GM21528 (cell line): ENCODE data around the gene KRTAP3-3.
"Not testable (repeated sequence)": the region's sequence is repeated elsewhere in the genome, so short reads cannot be mapped to it uniquely, and the experiment has no call there.

Experiments
- ATAC-seq: cut with Tn5 transposase; IDR thresholded peaks from one replicate; pipeline ENCODE4 v1.9.1; 2021; ENCODE audit warnings: mild to moderate bottlenecking, moderate library complexity; ENCODE audit not compliant: unreplicated experiment, low FRiP score

The KRTAP3-3 gene

DNA sequence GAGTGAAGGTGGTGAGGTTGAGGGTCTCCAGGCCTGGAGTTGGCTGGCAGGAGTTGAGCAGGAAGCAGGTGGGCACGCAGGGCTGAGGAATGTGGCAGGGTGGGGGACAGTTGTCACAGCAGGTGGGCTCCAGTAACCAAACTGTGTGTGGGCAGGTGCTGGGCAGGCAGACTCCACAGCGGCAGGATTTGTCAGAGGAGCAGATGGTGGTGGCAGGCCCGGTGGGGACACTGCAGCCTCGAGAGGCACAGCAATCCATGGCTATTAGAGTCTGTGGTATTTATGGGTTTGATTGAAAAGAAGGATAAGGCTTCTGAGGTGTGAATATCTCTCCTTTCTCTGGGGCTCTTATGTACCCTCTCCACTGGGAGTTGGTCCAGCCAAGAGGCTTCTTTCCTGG, at the start of gene KRTAP3-3:
Gene KRTAP3-3 (minus strand): TSS at position 326 of the 400 bp plus-strand sequence. CDS start 67 bp downstream, at position 259.
- ATAC-seq, result no peak

DNA sequence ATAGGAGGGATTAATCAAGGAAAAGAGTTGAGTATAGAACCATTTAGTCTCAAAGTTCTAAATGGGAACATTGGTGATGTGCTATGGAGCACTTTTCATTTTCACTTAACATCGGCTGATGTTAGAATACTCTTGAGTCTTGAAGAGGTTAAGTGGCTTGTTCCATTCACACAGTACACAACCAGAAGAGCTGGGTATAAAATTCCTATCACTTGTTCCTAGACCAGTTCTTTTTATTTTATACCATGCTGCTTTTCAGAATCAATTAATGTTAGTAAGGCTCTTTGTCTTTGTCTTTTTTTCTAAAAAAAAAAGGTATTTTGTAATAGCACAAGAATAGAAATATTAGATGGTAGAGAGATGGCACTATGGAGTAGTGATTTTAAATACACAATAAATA, 49.0 kb upstream of the KRTAP3-3 start:
- no peak for ATAC-seq

DNA sequence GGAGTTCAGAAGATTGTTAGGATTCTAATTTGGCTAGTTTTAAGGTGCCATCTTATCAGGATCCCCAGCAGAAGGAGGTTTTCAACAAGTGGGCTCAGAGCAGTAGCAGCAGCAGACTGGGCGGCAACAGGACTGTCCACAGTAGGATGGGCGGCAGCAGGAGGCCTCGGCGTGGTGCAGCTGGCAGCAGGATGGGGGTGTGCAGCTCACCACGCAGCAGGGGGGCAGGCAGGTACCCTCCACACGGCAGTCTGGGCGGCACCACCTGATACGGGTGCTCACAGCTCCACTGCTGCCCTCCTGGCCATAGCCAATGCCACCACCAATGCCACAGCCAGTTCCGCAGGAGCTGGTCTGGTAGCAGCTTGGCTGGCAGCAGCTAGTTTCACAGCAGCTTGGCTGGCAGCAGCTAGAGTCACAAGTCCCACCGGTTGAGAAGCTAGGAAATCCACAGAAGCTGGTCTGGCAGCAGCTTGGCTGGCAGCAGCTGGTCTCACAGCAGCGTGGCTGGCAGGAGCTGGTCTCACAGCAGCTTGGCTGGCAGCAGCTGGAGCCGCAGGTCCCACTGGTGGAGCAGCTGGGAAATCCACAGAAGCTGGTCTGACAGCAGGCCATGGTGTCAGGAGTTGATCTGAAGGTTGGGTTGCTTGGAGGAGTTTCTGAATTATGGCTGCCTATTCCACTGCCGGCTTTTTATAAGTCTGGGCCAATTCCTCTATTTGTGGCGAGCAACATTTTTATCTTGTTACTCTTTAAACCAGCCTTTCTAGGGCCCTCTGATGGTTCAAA, 47.0 kb upstream of the KRTAP3-3 start, which contains the start of gene KRTAP1-1:
Gene KRTAP1-1 (minus strand): TSS at position 668 of the 789 bp plus-strand sequence. CDS start 53 bp downstream, at position 615.
- not testable (repeated sequence) for ATAC-seq

DNA sequence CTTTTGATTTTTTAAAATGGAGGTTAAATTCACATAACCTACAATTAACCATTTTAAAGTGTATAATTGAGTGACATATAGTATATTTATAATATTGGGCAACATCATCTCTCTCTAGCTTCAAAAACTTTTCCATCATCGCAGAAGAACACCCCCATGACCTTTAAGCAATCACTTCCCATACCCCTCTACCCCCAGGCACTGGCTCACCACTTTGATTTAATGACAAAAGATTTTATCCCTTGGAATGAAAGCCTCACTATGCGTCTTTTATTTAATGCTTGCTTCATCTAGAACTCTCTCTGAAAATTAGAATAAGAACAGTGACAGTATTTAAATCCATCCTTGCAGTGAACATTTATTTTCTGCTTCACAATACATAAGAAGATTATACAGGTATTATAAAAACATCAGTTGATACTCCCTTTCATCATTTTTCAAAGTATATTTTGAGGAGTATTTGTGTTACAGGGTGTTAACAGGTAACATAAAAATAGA, 43.9 kb upstream of the KRTAP3-3 start:
- no peak for ATAC-seq

DNA sequence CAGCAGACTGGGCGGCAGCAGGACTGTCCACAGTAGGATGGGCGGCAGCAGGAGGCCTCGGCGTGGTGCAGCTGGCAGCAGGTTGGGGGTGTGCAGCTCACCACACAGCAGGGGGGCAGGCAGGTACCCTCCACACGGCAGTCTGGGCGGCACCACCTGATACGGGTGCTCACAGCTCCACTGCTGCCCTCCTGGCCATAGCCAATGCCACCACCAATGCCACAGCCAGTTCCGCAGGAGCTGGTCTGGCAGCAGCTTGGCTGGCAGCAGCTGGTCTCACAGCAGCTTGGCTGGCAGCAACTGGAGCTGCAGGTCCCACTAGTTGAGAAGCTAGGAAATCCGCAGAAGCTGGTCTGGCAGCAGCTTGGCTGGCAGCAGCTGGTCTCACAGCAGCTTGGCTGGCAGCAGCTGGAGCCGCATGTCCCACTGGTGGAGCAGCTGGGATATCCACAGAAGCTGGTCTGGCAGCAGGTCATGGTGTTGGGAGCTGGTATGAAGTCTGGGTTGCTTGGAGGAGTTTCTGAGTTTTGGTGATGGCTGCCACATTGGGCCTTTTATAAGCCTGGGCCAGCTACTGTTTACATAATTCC, 40.5 kb upstream of the KRTAP3-3 start, which contains the start of gene KRTAP1-3:
Gene KRTAP1-3 (minus strand): TSS at position 529 of the 590 bp plus-strand sequence. CDS start 53 bp downstream, at position 476.
- ATAC-seq, result not testable (repeated sequence)

DNA sequence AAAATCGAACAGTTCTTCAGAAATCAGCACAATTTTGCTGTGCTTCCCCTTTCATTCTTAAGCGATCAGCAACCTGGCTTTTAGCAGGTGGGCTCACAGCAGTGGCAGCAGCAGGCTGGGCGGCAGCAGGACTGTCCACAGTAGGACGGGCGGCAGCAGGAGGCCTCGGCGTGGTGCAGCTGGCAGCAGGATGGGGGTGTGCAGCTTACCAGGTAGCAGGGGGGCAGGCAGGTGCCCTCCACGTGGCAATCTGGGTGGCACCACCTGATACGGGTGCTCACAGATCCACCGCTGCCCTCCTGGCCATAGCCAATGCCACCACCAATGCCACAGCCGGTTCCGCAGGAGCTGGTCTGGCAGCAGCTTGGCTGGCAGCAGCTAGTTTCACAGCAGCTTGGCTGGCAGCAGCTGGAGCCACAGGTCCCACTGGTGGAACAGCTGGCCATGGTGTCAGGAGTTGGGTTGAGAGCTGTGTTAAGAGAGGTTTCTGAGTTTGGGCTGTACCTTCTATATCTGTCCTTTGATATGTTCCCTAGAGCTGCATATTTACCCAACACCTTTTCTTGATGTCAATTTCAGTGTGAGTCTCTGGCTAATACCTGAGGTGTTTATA, 35.8 kb upstream of the KRTAP3-3 start, which contains the start of gene KRTAP1-4:
Gene KRTAP1-4 (minus strand): TSS at position 563 of the 613 bp plus-strand sequence. CDS start 117 bp downstream, at position 446.
- ATAC-seq, result no peak

DNA sequence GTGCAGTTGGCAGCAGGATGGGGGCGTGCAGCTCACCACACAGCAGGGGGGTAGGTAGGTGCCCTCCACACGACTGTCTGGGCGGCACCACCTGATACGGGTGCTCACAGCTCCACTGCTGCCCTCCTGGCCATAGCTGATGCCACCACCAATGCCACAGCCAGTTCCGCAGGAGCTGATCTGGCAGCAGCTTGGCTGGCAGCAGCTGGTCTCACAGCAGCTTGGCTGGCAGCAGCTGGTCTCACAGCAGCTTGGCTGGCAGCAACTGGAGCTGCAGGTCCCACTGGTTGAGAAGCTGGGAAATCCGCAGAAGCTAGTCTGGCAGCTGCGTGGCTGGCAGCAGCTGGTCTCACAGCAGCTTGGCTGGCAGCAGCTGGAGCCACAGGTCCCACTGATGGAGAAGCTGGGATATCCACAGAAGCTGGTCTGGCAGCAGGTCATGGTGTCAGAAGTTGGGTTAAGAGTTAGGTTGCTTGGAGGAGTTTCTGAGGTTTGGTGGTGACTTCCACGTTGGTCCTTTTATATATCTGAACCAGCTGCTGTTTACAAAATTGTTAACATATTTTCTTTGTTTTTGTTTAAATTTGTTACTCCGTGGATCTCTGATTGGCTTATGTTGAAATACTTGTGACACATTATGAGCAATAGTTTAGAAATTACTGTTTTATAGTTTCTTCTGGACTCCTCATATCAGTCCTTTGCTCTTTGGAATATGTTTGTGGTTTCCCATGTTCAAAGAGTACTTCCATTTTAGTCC, 32.9 kb upstream of the KRTAP3-3 start, which contains the start of gene KRTAP1-5:
Gene KRTAP1-5 (minus strand): TSS at position 494 of the 757 bp plus-strand sequence. CDS start 53 bp downstream, at position 441.
- ATAC-seq, result no peak

DNA sequence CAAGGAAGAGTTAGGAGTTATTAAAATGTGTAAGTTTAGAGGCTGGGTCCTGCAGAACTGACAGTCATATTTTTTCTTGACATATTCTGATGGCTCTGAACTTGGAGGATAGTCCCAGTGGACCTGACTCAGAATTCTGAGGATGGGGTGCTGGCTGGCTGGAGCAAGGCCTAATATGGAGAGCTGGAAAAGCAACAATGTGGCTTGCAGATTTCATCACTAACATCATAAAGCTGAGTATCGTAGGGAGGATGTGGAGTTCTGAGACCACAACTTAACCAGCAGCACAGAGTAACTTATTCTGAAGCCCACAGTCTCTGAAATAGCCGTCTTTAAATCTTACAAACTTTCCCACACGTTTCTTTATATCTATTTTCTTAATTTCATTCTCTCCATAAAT, 30.7 kb upstream of the KRTAP3-3 start:
- no peak for ATAC-seq

DNA sequence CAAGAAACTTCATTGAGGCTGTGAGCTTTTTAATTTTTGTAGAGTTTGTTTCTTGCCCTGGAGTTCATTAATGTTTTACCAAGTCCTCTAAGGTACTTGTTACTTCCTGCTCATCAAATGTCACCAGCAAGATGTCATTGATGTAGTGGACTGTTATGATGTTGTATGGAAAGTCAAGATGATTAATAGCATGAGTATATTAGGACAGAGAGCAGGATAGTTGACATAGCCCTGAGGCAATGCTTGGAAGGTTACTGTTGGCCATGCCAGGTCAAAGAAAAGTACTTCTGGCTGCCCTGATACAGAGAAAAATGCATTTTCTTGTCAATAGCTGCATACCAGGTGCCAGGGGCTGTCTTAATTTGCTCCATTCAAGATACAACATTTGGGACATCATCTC, 26.4 kb upstream of the KRTAP3-3 start:
- ATAC-seq, result no peak

DNA sequence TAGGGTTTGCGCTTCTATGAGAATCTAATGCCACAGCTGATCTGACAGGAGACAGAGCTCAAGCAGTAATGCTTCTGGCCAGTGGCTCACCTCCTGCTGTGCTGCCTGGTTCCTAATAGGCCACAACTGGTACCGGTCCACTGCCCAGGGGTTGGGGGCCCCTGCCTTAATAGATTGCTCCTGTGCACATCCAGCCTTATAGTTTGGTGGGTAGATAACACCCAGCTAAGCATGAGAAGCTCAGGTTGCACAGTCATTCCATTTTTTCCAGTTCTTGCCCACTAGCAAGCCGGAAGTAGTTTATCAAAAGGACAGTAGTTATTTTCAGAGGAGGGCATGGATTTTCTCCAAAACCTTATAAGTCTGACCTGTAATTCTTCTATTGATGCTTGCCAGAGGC, 25.5 kb upstream of the KRTAP3-3 start:
- no peak for ATAC-seq

DNA sequence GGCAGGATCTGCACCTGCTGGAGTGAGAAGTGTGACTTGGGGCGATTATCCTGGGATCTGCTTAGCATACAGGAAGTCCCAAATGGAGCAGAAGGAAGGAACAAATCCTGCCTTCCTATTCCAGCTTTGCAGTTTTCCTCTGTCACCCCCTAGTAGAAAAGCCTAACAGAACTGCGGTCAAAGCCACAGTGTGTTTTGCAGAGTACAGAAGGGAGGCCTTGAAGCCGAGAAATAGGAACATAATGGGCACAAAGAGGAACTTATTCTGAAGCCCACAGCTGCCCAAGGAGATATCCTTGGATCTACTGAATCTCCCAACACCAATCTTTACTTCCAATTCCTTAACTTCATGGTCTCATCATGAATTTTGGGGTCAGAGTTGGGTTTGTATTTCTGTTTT, 24.6 kb upstream of the KRTAP3-3 start:
- ATAC-seq, result no peak

DNA sequence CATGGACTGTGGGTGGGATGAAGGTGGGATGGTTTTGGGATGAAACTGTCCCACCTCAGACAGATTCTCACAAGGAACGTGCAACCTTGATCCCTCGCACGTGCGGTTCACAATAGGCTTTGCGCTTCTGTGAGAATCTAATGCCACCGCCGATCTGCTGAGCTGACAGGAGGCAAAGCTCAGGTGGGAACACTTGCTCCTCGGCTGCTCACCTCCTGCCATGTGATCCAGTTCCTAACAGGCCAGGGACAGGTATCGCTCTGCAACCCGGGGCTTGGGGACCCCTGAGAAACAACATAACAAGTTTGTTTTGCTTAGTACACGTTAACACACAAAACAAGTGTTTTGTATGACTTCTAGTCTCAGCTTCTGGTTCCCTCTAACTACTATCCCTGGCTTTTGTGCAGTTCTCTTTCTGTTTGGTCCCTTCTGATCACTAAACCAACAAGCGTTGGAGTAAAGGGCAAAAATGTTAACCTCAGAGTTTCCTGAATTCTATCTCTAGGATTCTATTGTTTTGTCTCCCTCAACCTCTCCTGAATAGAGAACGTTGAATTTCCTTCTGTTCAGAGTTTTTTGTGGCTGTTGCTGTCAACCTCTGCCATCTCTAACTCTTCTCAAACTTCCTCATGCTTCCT, 22.7 kb upstream of the KRTAP3-3 start:
- no peak for ATAC-seq

DNA sequence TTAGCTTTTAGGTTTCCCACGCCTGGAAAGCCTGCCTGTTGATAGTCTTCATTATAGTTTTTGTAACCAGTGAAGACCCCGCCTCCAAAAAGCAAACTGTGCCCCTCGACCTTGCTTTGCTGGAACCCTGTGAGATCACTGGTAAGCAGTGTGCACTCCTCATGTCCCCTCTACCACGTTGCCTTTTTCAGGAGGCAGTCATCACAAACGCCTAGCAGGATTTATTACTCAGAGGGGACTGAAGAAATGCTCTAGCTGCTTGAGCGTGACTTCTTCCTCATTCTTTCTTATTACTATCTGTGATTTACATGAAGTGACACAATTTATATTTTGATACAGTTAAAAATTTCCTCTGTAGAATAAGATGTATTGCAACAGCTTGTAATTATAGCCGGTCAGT, 21.5 kb upstream of the KRTAP3-3 start:
- no peak for ATAC-seq

DNA sequence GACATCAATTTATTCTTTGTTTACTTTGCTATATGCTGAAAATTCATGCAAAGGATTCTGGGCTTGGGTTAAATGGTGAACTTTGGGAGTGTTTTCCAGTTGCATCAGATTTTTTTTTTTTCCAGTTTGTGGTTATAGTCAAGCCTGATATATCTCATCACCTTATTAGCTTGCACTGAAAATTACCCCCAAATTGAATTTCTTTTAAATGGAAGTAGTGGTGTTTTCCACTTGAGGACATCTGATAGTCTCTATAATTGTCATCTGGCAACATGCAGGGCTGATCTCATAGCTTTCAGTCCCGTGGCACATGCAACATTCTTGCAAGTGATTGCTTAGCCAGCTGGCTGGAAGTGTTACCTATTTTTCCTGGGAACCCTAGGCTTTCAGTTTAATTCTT, 19.6 kb upstream of the KRTAP3-3 start:
- ATAC-seq, result no peak

DNA sequence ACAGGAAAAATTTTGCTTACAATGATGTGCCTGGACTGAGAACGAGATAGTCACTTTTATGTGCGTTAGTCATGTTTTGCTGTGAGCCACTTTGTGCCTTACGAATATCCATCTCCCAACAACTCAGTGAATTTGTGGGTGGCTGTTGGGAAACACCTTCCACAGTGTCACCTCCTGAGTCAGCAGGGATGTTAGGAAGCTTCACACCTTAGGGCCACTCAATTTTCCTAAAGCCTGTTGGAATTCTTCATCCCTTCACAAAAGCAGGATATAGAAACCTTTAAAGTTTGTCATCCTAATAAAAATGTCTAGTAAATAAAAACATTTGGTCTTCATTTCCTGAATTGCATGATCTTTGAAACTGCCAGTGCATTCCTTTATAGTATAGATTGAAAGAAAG, 19.2 kb upstream of the KRTAP3-3 start:
- ATAC-seq, result no peak

DNA sequence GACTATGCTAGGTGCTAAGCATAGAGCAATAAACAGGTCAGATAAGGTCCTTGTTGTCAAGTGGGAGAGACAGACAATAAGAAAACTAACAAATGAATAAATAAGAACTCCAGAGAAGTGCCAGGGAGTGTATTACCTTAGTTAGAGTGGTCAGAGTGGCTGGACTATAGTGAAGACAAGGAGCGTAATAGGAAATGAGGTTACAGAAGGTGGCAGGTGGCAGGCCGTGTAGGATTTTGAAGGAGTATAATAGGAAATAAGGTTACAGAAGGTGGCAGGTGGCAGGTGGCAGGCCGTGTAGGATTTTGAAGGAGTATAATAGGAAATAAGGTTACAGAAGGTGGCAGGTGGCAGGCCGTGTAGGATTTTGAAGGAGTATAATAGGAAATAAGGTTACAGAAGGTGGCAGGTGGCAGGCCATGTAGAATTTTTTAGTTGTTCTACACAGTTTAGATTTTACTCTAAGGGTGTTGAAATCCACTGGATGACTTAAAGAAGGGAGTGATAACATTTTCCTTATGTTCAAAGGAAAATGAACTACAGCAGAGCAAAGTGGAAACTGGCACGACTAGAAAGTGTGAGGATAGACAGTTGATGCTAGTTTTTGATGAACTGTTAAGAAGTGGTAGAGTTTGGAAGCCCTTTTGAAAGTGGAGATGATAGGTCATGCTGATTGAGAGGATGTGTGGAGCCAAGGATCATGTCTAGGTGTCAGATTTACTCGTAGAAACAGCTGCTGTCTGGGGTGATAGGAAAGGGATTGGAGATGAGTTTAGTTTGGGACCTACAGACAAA, 18.6 kb upstream of the KRTAP3-3 start:
- no peak for ATAC-seq

DNA sequence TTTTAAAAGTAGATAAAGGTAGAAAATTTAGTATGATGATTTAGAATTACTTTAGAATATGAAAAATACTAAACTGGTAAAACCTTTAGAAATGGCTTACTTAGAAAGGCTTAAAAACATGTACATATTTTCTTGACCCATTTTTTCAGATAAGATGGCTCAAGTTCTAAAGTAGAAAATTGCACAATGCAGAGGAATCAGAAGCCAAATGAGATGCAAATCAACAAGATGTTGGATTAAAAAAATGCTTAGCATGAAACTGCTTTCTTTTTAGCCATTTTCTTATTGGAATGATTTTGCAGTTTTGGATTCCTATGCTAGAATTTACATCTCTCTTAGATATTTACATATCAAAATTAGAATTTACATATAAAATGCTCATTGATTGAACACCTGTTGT, 16.5 kb upstream of the KRTAP3-3 start:
- no peak for ATAC-seq

DNA sequence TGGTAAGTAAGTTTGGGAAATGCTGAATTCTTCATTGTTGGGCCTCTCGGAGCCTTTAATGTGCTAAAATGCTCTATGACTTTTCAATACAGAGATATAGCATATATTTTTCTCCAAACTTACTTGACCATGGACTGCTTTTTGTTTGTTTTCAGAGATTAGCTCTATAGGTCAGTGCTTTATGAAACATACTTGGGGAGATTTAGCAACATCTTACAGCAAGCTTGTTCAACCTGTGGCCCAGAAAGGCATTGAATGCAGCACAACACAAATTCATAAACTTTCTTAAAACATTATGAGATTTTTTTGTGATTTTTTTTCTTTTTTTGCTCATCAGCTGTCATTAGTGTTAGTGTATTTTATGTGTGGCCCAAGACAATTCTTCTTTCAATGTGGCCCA, 16.0 kb upstream of the KRTAP3-3 start:
- ATAC-seq, result no peak

DNA sequence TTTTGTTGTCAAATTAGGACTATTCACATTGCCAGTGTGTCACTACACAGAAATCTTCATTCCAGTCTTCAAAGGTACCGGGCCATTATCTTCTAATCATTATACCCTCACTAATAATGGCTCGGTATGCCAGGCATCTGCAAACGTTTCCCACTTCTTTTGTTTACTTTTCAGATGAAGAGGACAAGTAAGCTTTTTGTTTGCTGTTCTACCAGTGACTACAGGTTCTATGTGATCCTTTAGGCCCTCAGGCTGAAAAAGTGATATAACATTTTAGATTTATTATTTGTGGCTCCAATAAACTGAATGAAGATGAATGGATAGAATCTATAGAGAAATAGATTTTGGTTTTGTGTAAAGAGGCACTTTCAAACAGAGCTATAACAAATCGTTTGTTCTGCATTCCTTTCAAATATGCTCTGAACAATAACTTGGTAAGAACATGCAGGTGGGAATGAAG, 15.4 kb upstream of the KRTAP3-3 start:
- ATAC-seq, result no peak
